Kidney tubule cell (primary cell): ENCODE measurements around the gene LRRC8D.
A peak's percentile ranks its signal among the peaks of the same experiment; 100 is the strongest.

Experiments used
- DNase-seq: peaks from one replicate; pipeline ENCODE4 v3.0.0-alpha.2; 2018; ENCODE audit warnings: low spot score

The LRRC8D gene

DNA sequence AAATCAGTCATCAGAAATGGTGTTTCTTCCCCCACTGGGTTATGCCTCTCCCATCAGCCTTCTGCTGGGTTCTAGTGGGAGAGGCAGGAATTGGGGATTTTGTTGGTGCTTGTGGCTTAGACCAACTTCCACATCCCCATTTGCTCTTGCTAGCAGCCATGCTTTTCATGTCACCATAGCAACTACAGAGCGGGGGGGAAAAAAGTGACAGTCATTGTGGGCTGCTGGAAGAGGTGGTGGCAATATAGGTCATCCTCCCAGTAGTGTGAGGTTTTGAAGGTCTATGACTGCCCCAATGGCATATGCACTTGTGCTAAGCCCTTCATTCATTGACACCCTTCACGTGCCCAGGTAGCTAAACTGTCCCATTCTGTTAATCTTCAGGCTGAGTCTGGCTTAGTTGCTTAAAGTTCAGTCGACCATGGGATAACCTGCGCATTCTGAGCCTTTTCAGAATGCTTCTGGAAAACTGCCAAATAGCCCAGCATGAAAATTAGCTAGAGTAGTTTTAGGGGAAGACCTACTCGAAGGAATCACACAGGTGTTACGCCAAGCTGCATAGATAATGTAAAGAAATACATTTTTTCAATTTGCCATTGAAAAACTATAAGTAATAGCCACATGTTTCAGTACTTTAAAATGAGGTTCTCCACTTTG lies 120.4 kb downstream of the LRRC8D start:
- DNase-seq = no peak

DNA sequence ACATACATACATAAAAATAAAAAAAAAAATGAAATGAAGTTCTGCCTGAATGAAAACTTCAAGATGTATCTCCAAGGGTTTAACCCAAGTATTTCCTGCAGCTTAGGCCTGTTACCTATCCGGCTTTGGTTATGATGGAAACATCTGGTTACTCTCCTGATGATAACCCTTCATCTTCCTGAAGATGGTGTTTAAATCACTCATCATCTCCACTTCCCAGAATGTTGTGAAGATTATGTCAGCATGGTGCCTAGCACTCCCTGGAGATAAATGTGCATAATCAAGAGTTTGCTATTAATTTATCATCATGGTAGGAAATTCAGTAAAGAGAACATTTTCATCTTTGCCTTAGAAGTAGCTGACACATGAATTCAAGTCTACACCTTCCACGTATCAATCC lies 121.2 kb downstream of the LRRC8D start:
- DNase-seq = no peak

DNA sequence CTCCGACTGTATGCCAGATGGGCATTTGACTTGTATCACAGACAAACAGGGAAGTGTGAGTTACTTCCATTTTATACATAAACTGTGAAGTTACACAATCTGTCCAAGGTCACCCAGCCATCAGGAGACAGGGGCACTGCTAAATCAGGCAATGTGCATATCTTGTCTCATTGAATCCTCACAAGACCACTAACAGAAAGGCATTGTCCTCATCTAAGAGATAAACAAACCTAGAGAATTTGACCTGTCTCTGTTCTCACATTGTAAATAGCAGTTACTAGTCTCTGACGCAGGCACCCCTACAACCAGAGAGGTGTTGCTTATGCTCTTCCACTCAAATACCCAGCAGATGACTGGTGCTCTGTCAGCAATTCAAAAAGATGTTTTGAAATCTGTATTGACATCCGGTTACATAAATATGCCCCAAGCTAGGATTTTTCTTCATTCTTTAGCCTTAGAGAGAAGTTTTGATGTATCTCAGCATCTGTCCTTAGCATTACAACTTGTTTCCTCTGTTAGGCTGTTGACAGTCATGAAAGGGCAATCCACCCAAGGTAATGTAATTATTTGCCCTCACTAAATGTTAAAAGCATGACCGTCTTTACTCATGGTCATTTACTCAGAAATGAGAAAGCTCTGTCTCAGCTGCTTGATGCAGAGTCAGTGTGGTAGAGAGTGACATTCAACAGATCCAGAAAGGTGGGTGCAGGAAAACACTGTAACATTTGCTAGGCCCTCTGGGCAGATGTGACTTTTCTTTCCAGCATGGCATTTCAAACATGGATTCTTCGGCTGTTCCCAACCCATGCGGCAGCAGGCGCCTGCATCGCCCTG lies 122.2 kb downstream of the LRRC8D start:
- no peak for DNase-seq

DNA sequence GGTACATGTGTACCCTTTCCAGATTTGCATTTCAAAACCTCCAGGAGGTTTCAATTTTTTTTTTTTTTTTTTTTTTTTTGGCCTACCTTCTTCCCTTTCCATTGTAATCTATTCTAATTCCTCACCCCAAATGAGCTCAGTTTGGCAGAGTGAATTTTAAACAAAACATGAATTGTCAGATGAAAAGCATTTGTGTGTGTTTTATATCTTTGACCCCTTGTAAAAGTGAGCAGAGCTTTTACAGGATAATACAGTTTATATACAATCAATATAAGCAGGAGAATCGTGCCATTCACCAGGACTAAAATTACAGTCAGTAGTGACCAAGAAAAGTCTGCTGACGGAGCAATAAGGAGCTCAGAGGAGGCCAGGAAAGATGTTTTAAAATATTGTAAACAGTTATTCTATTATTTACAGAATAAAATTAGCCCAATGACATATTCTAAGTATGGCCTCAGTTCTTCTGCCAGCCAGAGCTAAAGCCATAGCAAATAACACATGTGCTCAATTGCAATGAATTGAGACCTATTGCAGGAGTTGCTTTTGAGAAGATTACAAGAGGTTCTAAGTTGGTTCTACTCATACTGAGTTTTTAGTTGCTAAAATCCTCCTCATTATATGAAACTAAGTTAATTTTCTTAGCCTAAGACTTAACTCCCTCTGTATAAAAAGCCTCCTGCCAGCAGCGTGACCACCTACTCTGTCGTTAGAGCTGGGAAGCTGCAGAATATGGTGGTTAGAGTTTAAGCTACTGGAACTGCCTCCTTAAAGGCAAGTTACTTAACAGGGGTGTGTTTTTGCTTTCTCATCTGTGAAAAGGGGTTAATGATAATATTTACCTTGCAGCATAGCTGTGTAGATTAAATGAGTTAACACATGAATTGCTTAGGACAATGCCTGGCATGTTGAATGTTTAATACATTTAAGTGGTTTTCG lies 123.3 kb downstream of the LRRC8D start:
- DNase-seq = no peak

DNA sequence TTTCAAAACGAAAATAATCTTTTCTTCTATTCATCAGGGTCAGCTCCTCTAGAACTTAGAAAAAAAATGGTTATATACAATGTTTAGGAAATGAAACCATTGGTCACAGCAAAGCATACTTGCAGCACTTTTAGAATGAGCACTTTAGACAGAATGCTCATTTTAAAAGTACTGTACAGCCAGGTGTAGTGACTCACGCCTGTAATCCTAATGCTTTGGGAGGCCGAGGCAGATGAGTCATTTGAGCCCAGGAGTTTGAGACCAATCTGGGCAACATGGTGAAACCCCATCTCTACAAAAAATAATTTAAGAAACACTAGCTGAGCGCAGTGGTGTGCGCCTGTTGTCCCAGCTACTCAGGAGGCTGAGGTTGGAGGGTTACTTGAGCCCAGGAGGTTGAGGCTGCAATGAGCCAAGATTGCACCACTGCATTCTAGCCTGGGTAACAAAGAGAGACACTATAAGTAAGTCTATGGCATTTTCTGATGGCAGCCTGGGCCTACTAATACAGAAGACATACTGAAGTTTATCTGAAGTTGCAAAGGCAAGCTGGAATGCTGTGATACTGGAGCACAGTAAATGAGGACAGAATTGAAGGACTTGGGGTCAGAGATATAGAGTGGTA lies 125.1 kb downstream of the LRRC8D start:
- DNase-seq = peak; percentile 75

DNA sequence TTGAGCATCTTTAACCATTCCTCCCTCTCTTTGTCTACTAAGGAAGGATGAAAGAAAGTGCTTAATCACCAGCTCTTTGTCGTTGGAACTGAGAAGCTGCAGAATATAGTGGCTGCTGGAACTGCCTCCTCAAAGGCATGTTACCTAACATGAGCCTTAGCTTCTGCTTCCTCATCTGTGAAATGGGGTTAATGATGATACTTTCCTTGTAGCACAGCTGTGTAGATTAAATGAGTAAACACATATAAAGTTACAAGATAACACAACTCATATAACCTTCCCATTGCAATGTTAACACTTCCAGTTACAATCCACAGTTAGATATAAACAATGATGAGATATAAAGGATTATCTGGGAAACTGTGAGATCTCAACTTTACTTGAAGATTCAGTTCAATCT lies 125.7 kb downstream of the LRRC8D start:
- no peak for DNase-seq

GRCh38 chr1:89948722-89949345 lies 128.0 kb downstream of the LRRC8D start:
- no peak for DNase-seq

DNA sequence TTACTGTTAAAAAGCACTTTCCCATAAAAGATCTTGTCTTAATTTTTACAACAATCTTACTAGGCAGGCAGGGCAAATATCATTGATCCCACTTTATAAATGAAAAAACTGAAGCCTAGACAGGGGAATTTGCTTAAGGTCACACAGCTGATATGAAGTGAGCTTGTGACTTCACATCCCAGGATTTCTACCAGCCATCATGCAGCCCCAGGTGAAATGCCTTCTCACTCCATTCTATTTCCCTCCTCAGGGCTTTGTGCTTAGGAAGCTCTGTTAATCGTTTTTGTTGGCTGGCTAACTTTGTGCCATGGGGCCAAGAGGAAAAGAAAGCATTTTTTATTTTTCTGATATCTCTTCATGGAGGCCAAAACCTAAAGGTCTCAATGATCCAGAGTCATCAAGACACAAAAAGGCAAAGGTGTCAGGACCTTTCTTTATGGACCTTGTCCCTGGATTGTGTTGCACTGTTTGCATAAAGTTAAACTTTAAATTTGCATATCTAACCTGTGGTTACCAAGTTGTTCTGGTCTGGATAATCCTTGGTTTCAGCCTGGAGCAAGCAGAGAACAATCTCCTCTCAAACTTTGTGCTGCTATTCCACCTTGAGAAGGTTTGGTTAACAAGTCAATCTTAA lies 129.3 kb downstream of the LRRC8D start:
- DNase-seq = peak; percentile 52

GRCh38 chr1:89950703-89951102 lies 129.9 kb downstream of the LRRC8D start:
- no peak for DNase-seq

GRCh38 chr1:89951766-89952604 lies 131.2 kb downstream of the LRRC8D start:
- peak; percentile 97 for DNase-seq

DNA sequence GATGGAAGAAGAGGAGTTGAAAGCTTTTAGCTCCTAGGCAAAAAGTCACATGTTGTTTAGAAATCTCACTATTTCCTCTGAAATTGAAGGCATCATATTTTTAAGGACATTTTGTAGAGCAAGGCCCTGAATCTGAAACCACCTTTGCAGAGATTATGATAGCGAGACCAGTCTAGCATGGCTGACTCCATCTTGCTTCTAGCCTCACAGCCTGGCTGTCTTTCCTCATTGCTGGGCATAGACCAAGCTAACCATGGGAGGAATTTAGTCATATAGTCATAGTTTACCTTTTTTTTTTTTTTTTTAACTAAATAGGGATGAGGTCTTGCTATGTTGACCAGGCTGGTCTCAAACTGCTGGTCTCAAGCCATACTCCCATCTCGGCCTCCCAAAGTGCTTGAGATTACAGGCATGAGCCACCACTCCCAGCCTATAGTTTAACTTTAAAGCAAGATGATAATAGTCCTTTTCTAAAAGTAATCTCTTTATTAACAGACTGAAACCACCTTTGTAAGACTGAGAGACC lies 131.8 kb downstream of the LRRC8D start:
- peak; percentile 65 for DNase-seq

- peak; percentile 99 for DNase-seq
Observed at GRCh38 chr1:89953131-89953626, 132.3 kb downstream of the LRRC8D start.

GRCh38 chr1:89953929-89954328 lies 133.1 kb downstream of the LRRC8D start:
- peak; percentile 19 for DNase-seq

DNA sequence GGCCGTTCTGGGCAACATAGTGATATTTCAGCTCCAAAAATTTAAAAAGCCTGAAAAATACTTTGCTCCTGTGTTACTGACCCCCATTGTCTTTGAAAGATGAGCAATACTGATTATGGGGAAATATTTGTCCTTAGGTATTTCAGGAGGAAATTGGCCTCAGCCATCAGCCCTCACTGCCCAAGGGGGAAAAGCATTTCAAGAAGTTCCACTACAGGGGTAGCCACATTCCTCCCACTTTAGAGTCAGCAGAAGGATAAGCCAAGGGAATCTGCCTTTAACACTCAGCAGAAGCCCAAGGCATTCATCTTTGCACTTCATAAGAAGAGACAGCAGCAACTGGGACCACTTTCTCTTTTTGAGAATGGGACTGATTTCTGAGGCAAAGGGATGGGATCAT lies 133.6 kb downstream of the LRRC8D start:
- DNase-seq = peak; percentile 33

DNA sequence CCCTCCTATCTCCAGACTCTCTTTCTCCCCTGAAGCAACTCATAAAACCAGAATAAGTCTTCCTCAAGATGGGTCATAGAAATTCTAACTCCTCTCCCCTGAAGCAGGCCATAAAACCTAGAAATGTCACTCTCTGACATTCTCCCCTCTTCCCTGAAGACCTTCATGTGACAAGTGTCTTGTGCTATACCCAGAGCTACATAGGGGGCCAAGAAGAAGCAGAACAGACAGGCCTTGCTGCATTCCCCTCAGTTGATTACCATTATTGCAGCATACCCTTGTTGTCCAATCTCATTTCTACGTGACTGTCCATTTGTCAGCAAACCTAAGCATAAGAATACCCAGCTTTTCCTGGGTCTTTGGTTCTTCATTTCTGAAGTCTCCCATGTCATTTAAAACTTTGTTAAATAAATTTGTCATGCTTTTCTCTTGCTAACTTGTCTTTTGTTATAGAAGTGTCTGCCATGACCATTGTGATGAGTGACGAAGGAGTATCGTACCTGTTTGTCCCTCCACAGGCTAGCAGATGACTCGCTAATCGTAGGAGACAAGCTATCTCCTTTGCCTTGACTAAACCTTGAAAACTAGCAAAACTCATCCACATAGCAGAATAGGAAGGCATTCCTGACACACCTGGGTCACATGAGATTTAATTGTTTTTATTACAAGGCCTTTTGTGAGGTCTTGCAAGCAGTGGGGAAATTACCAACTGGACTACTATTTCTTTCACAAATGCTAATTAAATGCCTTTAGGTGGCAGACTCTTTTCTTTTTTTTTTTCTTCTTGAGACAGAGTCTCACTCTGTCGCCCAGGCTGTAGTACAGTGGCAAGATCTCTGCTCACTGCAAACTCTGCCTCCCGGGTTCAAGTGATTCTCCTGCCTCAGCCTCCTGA lies 134.7 kb downstream of the LRRC8D start:
- DNase-seq = no peak

- no peak for DNase-seq
Observed at GRCh38 chr1:89957107-89957506, 136.3 kb downstream of the LRRC8D start.

DNA sequence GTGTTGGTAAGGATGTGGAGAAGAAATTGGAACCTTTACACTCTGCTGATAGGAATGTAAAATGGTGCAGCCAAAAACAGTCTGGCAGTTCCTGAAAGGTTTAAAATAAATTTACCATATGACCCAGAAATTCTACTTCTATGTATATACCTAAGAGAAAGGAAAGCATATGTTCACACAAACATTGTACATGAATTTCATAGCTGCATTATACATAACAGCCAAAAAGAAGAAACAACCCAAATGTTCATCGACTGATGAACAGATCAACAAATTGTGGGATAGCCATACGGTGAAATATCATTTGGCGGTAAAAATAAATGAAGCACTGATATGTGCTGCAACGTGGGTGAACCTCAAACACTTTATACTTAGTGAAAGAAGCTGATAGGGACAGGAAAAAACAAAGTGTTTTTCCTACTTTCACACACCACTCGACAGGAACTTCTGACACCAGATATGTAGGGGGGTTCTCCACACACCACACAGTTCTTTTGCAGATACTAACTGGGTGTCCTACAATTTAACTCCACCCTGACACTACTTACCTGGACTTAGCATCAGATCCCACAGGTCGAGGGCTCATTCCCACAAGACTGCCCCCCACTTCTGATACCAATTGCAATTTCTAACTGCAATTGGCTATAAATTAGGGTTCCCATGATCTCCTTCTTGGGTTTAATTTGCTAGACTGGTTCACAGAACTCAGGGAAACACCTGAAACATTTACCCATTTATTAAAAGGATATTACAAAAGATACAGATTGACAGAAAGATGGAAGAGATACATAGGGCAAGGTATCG lies 138.2 kb downstream of the LRRC8D start:
- DNase-seq = no peak

GRCh38 chr1:89959719-89960118 lies 138.9 kb downstream of the LRRC8D start:
- peak; percentile 44 for DNase-seq
